DOHH2 (cell line): ENCODE measurements around the gene ZNF296.

ENCODE experiments used
- H3F3A ChIP-seq: fragments of 200-600 bp; sonication (generic), shearing (Covaris generic); 2 replicates; pipeline ENCODE4 v1.6.0; 2016; ENCODE audit warnings: antibody characterized with exemption, mild to moderate bottlenecking; ENCODE audit not compliant: control insufficient read depth, insufficient read depth
- H3K27ac ChIP-seq: fragments of 200-600 bp; sonication (generic); 2 replicates; pipeline ENCODE4 v1.5.1; 2014; ENCODE audit warnings: low read depth, mild to moderate bottlenecking, low read length, moderate library complexity
- H3K27me3 ChIP-seq: fragments of 200-600 bp; sonication (generic); 2 replicates; pipeline ENCODE4 v1.6.1; 2014; ENCODE audit warnings: mild to moderate bottlenecking, low read length, mixed read lengths; ENCODE audit not compliant: control insufficient read depth
- H3K36me3 ChIP-seq: fragments of 200-600 bp; sonication (generic); 2 replicates; pipeline ENCODE4 v1.6.1; 2014; ENCODE audit warnings: mild to moderate bottlenecking, low read length, moderate library complexity, mixed read lengths; ENCODE audit not compliant: control insufficient read depth
- H3K4me1 ChIP-seq: fragments of 200-600 bp; sonication (generic); 2 replicates; pipeline ENCODE4 v1.6.1; 2014; ENCODE audit warnings: mild to moderate bottlenecking, low read length, mixed read lengths; ENCODE audit not compliant: control insufficient read depth
- H3K4me2 ChIP-seq: fragments of 200-600 bp; sonication (generic); 2 replicates; pipeline ENCODE4 v1.6.0; 2014; ENCODE audit warnings: mild to moderate bottlenecking, low read length, moderate library complexity
- H3K4me3 ChIP-seq: fragments of 200-600 bp; sonication (generic); 2 replicates; pipeline ENCODE4 v1.5.1; 2014; ENCODE audit warnings: mild to moderate bottlenecking, low read length, mixed read lengths
- H3K79me2 ChIP-seq: fragments of 200-600 bp; sonication (generic); 2 replicates; pipeline ENCODE4 v1.6.1; 2014; ENCODE audit warnings: mild to moderate bottlenecking, low read length, mixed read lengths; ENCODE audit not compliant: control insufficient read depth
- H3K9me2 ChIP-seq: fragments of 200-600 bp; sonication (generic); replicated peaks from 2 replicates; pipeline ENCODE4 v1.6.1; 2014; ENCODE audit warnings: mild to moderate bottlenecking, low read length, mixed read lengths; ENCODE audit not compliant: control insufficient read depth
- H3K9me3 ChIP-seq: fragments of 200-600 bp; sonication (generic); 2 replicates; pipeline ENCODE4 v1.6.1; 2014; ENCODE audit warnings: antibody characterized with exemption, low read length, mixed read lengths; ENCODE audit not compliant: control insufficient read depth, insufficient read depth
- H4K20me1 ChIP-seq: fragments of 200-600 bp; sonication (generic); 2 replicates; pipeline ENCODE4 v1.6.0; 2014; ENCODE audit warnings: low read depth, mild to moderate bottlenecking, antibody characterized with exemption, low read length, moderate library complexity; ENCODE audit not compliant: control insufficient read depth, insufficient read depth
- EZH2phosphoT487 ChIP-seq: fragments of 200-600 bp; sonication (generic); IDR thresholded peaks from 2 replicates; pipeline ENCODE4 v1.6.1; 2017; ENCODE audit warnings: borderline replicate concordance, mild to moderate bottlenecking, antibody characterized with exemption, low read length, moderate library complexity, mixed read lengths
- TF ChIP-seq, protein P1 (sequence below): fragments of 200-600 bp; sonication (generic); IDR thresholded peaks from one replicate; pipeline ENCODE4 v1.5.1; 2014; ENCODE audit warnings: antibody characterized with exemption, mild to moderate bottlenecking, low read depth, low read length; ENCODE audit not compliant: poor library complexity, severe bottlenecking

ZNF296 gene

DNA sequence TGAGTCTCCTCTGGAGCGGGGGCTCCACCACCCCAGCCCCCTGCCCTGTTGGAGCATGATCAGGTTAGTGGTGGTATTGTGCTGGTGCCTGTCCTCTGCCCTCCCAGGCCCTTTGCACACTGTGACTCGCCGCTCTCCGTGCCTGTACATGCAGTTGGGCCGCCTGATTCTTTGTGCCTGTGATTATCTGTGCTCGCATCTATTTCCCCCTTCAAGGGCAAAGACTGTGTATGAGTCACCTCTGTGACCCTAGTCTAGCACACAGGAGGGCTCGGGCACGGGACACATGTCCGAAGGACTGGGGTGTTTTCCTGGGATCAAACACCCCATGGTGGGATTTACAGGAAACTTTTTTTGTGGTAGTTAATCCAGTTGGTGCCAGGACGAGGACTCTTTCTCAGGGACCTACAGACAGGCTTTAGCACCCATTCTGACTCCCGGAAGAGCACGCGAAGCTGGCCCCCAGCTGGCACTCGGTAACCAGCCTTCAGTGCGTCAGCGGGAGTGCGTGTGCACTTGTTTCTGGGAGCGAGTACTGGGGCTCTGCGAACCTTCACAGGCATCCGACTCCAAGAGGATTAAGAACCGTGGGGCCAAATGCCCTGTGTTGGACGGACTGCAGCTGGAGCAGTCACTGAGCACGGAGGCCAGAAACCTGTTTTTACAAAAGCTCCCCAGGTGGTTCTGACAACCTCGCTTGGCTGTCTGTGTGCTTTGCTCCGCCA is 23.4 kb upstream of the ZNF296 start:
- Histone ChIP-seq H3K4me2 (no peak overlapping the region), H3K36me3 (peaks cover 12% of the 10 kb centered on the region), H3K4me1 (peaks cover 32% of the 10 kb centered on the region), H3K27me3 (no peaks in the 10 kb centered on the region), H3K27ac (no peak overlapping the region), H3F3A (no peaks in the 10 kb centered on the region), H3K4me3 (no peak overlapping the region), H3K9me3 (no peaks in the 10 kb centered on the region), H4K20me1 (peaks cover 23% of the 10 kb centered on the region; the same call in 1 of the 2 replicates), H3K9me2 (no peaks in the 10 kb centered on the region), H3K79me2 (peaks cover 100% of the 10 kb centered on the region)
- no peak for TF ChIP-seq EZH2phosphoT487
- TF ChIP-seq, protein P1, sequence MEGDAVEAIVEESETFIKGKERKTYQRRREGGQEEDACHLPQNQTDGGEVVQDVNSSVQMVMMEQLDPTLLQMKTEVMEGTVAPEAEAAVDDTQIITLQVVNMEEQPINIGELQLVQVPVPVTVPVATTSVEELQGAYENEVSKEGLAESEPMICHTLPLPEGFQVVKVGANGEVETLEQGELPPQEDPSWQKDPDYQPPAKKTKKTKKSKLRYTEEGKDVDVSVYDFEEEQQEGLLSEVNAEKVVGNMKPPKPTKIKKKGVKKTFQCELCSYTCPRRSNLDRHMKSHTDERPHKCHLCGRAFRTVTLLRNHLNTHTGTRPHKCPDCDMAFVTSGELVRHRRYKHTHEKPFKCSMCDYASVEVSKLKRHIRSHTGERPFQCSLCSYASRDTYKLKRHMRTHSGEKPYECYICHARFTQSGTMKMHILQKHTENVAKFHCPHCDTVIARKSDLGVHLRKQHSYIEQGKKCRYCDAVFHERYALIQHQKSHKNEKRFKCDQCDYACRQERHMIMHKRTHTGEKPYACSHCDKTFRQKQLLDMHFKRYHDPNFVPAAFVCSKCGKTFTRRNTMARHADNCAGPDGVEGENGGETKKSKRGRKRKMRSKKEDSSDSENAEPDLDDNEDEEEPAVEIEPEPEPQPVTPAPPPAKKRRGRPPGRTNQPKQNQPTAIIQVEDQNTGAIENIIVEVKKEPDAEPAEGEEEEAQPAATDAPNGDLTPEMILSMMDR = no peak

DNA sequence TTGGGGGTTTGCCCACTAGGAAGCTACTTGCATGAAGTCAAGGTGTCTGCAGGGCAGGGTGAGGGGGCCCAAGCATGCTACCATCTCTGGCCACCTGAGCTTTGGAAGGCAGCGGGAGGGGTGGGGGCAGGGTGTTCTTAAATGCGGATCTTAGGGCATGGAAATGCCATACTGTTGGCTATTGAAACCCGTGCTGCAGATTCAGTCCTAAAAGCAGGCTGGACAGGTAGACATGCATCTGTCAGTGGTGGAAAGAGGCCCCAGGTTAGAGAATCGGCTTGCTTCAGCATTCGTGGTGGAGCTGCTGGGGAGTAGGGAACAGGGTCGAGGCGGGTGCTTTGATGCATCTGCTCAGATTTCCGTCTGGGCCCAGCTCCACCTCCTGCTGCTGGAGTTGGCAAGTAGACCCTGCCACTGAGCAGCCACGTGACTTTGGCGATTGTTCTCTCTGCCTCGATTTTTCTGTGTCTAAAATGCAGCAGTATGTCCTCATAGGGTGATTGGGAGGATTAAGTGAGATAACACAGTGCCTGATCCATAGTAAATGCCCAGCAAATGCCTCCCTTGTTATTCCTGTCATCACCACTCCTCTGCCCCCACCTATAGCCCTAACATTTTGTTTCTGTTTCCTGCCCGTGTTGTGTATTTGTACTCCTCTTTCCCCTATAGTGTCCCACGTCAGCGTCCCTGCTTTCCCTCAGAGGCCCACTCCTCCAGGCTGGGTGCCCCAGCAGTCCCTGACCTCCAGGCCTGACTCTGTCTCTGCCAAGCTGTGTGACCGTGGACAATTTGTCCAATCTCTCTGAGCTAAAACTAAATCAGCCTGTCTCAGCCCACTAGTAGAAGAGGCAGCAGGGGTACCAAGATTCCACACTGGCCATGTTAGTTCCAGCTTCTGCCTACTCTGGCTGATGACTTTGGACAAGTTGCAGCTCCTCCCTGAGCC is 22.5 kb upstream of the ZNF296 start:
- Histone ChIP-seq H3K79me2 (peaks cover 100% of the 10 kb centered on the region), H3K4me3 (no peak overlapping the region), H4K20me1 (peaks cover 23% of the 10 kb centered on the region; the same call in 1 of the 2 replicates)

DNA sequence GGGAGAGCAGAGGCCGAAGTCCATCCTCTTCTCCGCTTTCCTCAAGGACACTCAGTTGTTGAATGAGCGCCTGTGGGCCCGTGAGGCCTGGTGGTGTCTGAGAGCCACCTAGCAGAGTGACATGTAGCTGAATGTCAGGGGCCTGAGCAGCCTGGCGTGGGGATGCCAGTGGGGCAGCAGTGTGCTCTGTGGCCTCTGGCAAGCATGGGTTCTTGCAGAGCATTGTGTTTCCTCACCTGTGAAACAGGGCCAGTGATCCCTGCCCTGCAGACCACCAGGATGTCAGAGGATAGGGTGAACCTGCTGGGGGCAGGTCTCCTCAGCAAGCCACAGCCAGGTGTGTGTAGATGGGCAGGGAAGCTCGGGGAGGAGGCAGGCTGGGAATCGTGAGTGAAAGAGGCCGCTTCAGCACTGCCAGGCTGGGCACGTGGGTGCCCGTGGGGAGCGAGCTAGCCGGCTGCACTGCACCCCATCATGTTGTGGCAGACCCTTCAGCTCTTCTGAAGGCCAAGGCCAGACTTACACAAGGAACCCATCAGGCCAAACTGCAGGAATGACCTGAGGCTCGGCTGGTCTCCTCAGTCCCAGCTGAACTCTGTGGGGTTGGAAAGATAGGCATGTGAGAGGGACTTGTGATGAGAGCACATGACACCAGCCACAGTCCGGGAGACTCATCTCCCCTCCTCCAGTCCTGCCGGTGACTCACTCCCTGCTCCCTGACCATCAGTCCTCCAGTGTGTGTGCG is 21.7 kb upstream of the ZNF296 start:
- Histone ChIP-seq H3K36me3 (peaks cover 22% of the 10 kb centered on the region), H3K9me2 (no peaks in the 10 kb centered on the region), H4K20me1 (peaks cover 22% of the 10 kb centered on the region; the same call in 1 of the 2 replicates), H3F3A (no peaks in the 10 kb centered on the region), H3K4me2 (no peak overlapping the region), H3K27ac (no peak overlapping the region), H3K27me3 (no peaks in the 10 kb centered on the region), H3K4me1 (peaks cover 25% of the 10 kb centered on the region), H3K9me3 (no peaks in the 10 kb centered on the region), H3K4me3 (no peak overlapping the region), H3K79me2 (peaks cover 100% of the 10 kb centered on the region)
- TF ChIP-seq, protein P1 = no peak
- TF ChIP-seq EZH2phosphoT487 = no peak

More for the DNA sequence above, 22.5 kb upstream of the ZNF296 start:
- no peak overlapping the region for H3K4me2 ChIP-seq
- TF ChIP-seq EZH2phosphoT487 = no peak
- TF ChIP-seq, protein P1 = no peak
- H3K9me3 ChIP-seq = no peaks in the 10 kb centered on the region
- H3K27ac ChIP-seq = no peak overlapping the region
- no peaks in the 10 kb centered on the region for H3K27me3 ChIP-seq
- H3K9me2 ChIP-seq = no peaks in the 10 kb centered on the region
- peaks cover 32% of the 10 kb centered on the region for H3K4me1 ChIP-seq
- no peaks in the 10 kb centered on the region for H3F3A ChIP-seq
- H3K36me3 ChIP-seq = peaks cover 17% of the 10 kb centered on the region
